ENCODE measurements around the gene HDAC7. TPM values are rescaled to one million over a fixed set of nuclear protein-coding genes. Genes with fewer than 3 reads are reported as not detected.
"Not testable (repeated sequence)": the region's sequence is repeated elsewhere in the genome, so short reads cannot be mapped to it uniquely, and the experiment has no call there.

Gene HDAC7
- total RNA-seq, 1 donor, result 25.4 TPM

GRCh38 chr12:47825173-47825639, 5.5 kb upstream of the HDAC7 start:
- Histone ChIP-seq H3K9me3 (ENCODE audit: low read depth, low read length) (no peaks in the 10 kb centered on the region), H3K27me3 (ENCODE audit: insufficient read depth, low read length) (no peaks in the 10 kb centered on the region), H3K4me3 (ENCODE audit: low read length) (no peak overlapping the region), H3K4me1 (ENCODE audit: insufficient read depth, low read length) (peaks cover 93% of the 10 kb centered on the region)

GRCh38 chr12:47824635-47825034, 4.9 kb upstream of the HDAC7 start:
- peaks cover 90% of the 10 kb centered on the region for H3K4me1 ChIP-seq (ENCODE audit: insufficient read depth, low read length)
- H3K9me3 ChIP-seq (ENCODE audit: low read depth, low read length), result no peaks in the 10 kb centered on the region
- H3K27me3 ChIP-seq (ENCODE audit: insufficient read depth, low read length), result no peaks in the 10 kb centered on the region
- no peak overlapping the region for H3K4me3 ChIP-seq (ENCODE audit: low read length)

DNA sequence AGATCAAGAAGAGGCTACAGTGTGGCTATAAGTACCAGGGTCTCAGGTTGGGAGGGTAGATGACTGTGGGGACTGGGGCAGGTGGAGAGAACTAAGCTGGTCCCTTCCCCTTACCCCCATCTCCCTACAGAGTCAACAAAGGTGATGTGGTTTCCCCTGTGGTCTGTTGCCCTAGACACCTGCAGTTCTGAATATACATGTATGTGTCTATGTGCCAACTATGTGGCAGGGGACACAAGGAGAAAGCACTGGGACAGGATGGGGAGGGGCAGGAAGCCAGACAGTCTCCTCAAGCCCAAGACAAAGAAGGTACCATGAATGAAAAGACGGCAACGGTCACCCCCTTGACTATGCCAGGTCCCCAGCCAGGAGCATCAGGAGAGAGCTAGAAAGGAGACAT, 4.5 kb upstream of the HDAC7 start:
- no peak overlapping the region for H3K4me3 ChIP-seq (ENCODE audit: low read length)

DNA sequence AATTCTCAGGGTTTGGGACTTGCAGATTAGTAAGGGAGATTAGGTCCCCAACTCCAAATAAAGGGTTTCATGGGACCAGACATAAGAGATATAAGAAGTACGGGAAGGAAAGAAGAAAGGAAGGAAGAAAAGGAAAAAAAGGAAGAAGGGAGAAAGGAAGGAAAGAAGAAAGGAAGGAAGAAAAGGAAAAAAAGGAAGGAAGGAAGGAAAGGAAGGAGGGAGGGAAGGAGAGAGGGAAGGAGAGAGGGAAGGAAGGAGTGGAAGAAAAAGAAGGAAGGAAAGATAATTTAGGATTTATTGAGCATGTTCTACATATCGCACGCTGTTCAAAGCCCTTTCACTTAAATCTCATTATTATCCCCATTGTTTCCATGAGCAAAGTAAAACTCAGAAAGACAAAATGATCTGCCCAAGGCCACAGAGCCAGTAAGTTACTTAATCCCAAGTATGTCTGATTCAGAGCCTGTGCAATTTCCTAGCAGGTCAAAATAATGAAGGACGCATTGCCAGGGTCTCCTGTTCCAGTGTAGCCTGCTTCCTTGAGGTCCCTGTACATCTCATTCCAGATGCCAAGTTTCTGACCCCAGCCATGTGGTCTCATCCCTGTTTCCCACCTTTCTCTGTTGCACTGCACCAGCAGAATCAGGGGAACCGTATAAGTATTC, 3.9 kb upstream of the HDAC7 start:
- Histone ChIP-seq H3K4me3 (ENCODE audit: low read length) (no peak overlapping the region), H3K9me3 (ENCODE audit: low read depth, low read length) (no peaks in the 10 kb centered on the region), H3K27me3 (ENCODE audit: insufficient read depth, low read length) (no peaks in the 10 kb centered on the region), H3K4me1 (ENCODE audit: insufficient read depth, low read length) (peaks cover 84% of the 10 kb centered on the region)

More for the DNA sequence above, 4.5 kb upstream of the HDAC7 start:
- peaks cover 85% of the 10 kb centered on the region for H3K4me1 ChIP-seq (ENCODE audit: insufficient read depth, low read length)
- H3K27me3 ChIP-seq (ENCODE audit: insufficient read depth, low read length), result no peaks in the 10 kb centered on the region
- H3K9me3 ChIP-seq (ENCODE audit: low read depth, low read length), result no peaks in the 10 kb centered on the region

DNA sequence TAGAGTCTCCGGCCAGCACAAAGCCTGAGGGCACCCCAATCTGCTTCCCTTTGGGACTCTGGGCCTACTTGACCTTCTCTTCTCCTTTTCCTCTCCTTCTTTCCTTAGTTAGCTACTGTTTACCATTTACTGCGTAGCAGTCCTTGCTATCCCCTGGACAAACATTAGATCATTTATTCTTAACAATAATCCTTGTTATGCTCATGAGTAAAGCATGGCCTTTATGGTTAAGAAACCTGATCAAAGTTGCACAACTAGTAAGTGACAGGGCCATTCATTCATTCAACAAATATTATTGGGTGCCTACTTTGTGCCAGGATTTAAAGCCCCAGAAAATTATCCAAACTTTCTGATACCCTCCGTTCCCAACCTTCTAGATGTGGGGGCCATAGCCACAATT, 3.2 kb upstream of the HDAC7 start:
- Histone ChIP-seq H3K4me1 (ENCODE audit: insufficient read depth, low read length) (peaks cover 84% of the 10 kb centered on the region), H3K27me3 (ENCODE audit: insufficient read depth, low read length) (no peaks in the 10 kb centered on the region), H3K9me3 (ENCODE audit: low read depth, low read length) (no peaks in the 10 kb centered on the region), H3K4me3 (ENCODE audit: low read length) (no peak overlapping the region)

DNA sequence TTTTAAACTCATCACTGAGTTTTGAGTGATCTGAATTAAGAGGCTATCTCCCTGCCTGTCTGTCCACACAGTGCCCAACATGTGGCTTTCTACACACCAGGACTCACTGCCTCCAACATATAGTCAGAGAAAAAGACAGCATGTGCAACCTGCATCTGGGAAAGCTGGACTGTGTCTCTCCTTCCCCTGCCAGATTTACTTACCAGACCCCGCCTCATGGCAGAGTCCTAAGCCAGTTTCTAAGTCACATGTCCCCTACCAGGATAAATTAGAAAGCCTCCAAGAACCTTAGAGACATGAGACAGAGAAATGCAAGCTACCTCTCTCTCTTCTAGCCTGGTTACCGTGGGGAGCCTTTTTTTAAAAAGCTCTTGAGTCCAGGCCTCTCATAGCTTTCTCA, 2.7 kb upstream of the HDAC7 start:
- Histone ChIP-seq H3K27me3 (ENCODE audit: insufficient read depth, low read length) (no peaks in the 10 kb centered on the region), H3K4me3 (ENCODE audit: low read length) (no peak overlapping the region), H3K4me1 (ENCODE audit: insufficient read depth, low read length) (peaks cover 84% of the 10 kb centered on the region), H3K9me3 (ENCODE audit: low read depth, low read length) (no peaks in the 10 kb centered on the region)

- H3K9me3 ChIP-seq (ENCODE audit: low read depth, low read length), result no peaks in the 10 kb centered on the region
- H3K27me3 ChIP-seq (ENCODE audit: insufficient read depth, low read length), result no peaks in the 10 kb centered on the region
- H3K4me1 ChIP-seq (ENCODE audit: insufficient read depth, low read length), result peaks cover 84% of the 10 kb centered on the region
- H3K4me3 ChIP-seq (ENCODE audit: low read length), result no peak overlapping the region
Observed at GRCh38 chr12:47821346-47821706, 1.6 kb upstream of the HDAC7 start.

- H3K4me1 ChIP-seq (ENCODE audit: insufficient read depth, low read length), result peaks cover 87% of the 10 kb centered on the region
- H3K4me3 ChIP-seq (ENCODE audit: low read length), result peak overlapping the region; percentile 62
- H3K27me3 ChIP-seq (ENCODE audit: insufficient read depth, low read length), result no peaks in the 10 kb centered on the region
- H3K9me3 ChIP-seq (ENCODE audit: low read depth, low read length), result no peaks in the 10 kb centered on the region
Observed at GRCh38 chr12:47820631-47821345, 1.1 kb upstream of the HDAC7 start.

DNA sequence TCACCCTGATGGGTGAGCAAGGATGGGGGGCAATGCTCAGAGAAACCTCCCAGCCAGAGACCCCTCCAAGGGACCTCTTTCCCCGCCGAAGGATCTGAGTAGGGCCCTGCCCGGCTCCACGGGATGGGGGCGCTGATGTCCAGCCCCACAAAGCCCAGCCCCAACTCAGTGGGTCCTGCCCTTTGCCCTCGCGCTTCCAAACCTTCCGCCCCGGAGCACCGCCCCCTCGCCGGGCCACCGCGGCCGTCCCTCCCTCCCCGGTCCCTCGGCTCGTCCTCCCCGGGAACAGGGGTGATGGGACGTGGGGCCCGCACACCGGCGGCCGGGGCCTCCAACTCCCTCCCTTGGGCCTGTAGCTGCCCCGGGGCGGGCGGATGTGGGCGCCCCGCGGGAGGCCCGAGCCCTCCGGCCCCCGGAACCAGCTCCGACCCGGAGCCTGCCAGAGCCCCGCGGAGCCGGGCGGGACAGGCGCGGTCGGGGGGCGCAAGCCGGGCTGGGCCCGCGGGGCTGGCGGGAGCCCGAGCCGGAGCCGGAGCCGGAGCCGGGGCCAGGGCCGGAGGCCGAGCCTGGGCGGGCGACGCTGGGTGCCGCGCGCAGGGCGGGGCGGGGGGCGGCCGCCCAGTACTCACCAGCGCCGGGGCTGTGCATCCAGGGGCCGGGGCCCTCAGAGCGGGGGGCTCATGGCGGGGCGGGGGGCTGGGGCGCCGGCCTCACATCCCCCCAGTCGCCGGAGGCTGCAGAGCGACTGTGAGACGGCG, 386 bp downstream of the HDAC7 start:
- H3K4me1 ChIP-seq (ENCODE audit: insufficient read depth, low read length), result peaks cover 88% of the 10 kb centered on the region

GRCh38 chr12:47818467-47819137, 1.1 kb downstream of the HDAC7 start:
- Histone ChIP-seq H3K4me1 (ENCODE audit: insufficient read depth, low read length) (peaks cover 88% of the 10 kb centered on the region), H3K4me3 (ENCODE audit: low read length) (peak overlapping the region; percentile 62), H3K27me3 (ENCODE audit: insufficient read depth, low read length) (no peaks in the 10 kb centered on the region)

More for the DNA sequence above, 386 bp downstream of the HDAC7 start:
- Histone ChIP-seq H3K27me3 (ENCODE audit: insufficient read depth, low read length) (no peaks in the 10 kb centered on the region), H3K4me3 (ENCODE audit: low read length) (peak overlapping the region; percentile 62), H3K9me3 (ENCODE audit: low read depth, low read length) (no peaks in the 10 kb centered on the region)

GRCh38 chr12:47818007-47818376, 1.7 kb downstream of the HDAC7 start:
- Histone ChIP-seq H3K4me1 (ENCODE audit: insufficient read depth, low read length) (peaks cover 88% of the 10 kb centered on the region), H3K4me3 (ENCODE audit: low read length) (peak overlapping the region; percentile 62), H3K9me3 (ENCODE audit: low read depth, low read length) (no peaks in the 10 kb centered on the region), H3K27me3 (ENCODE audit: insufficient read depth, low read length) (no peaks in the 10 kb centered on the region)

More at GRCh38 chr12:47818467-47819137, 1.1 kb downstream of the HDAC7 start:
- no peaks in the 10 kb centered on the region for H3K9me3 ChIP-seq (ENCODE audit: low read depth, low read length)

- Histone ChIP-seq H3K27me3 (ENCODE audit: insufficient read depth, low read length) (no peaks in the 10 kb centered on the region), H3K9me3 (ENCODE audit: low read depth, low read length) (no peaks in the 10 kb centered on the region), H3K4me3 (ENCODE audit: low read length) (peak overlapping the region; percentile 62), H3K4me1 (ENCODE audit: insufficient read depth, low read length) (peaks cover 86% of the 10 kb centered on the region)
Observed at GRCh38 chr12:47817272-47818006, 2.3 kb downstream of the HDAC7 start.

DNA sequence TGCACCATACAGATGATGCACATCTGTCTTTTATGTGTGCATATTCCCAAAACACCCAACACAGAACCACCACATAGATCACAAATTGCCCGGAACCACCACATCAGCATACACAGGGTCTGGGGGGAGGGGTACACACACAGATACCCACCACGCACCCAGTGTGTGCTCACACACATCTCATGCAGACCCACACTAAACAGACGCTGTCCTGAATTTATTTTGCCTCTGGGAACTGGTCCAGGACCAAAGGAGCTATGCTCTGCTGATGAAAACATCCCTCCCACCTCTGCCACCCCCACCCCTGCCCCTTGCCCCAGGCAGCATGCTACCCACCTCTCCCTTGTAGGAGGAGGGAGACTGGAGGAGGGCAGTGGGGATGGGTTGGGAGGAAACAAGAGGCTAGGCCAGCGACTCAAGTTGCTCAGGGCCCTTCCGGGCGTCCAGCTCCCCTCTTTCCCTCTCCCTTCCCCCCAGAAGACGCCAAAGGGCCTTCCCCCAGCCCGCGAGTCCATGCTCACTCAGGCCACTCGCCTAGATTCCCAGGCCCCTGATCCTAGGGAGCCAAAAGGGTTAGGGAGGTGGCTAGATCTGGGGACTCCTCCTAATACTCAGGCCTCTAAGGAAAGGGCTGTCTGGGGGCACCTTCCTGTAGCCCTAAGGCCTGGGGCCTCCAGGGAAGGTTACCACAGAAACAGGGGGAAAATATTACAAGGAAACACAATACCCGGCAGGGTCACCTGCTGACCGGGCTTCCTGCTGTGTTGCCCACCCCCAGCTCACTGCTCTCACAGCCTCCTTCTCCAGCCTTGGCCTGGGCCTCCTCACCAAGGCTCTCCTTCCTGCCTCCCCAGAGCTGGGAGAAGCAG, 3.1 kb downstream of the HDAC7 start:
- Histone ChIP-seq H3K27me3 (ENCODE audit: insufficient read depth, low read length) (no peaks in the 10 kb centered on the region), H3K4me1 (ENCODE audit: insufficient read depth, low read length) (peaks cover 86% of the 10 kb centered on the region), H3K9me3 (ENCODE audit: low read depth, low read length) (no peaks in the 10 kb centered on the region), H3K4me3 (ENCODE audit: low read length) (no peak overlapping the region)

DNA sequence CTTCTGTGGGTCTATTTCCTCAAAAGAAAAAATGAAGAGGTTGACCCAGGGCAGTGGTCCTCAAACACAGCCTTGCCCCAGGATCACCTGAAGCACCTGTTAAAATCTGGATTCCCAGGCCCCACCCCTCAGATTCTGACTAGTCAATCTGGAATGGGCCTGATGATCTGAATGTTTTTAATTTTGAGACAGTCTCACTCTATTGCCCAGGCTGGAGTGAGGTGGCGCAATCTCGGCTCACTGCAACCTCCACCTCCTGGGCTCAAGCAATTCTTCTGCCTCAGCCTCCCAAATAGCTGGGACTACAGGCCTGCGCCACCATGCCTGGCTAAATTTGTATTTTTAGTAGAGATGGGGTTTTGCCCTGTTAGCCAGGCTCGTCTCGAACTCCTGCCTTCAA, 4.3 kb downstream of the HDAC7 start:
- H3K27me3 ChIP-seq (ENCODE audit: insufficient read depth, low read length); H3K4me3 ChIP-seq (ENCODE audit: low read length); H3K9me3 ChIP-seq (ENCODE audit: low read depth, low read length): not testable (repeated sequence)
- H3K4me1 ChIP-seq (ENCODE audit: insufficient read depth, low read length), result peaks cover 87% of the 10 kb centered on the region

All from mononuclear cell (primary cell).